Natural killer cell treated with Interleukin-12 subunit alpha and Interleukin-12 subunit beta and Interleukin-15 and Interleukin-18, amount 100 ng/mL, for 72 hours (primary cell): Measurements from ENCODE around the gene YBX2. TPM values are rescaled to one million over a fixed set of nuclear protein-coding genes. Genes with fewer than 3 reads are reported as not detected.

Source experiments
- ATAC-seq, 2 donors: fragments of 150-1000 bp; cut with Tn5 transposase in 1 of 2; sonication (Bioruptor Pico), chemical (Tn5 transposase) in 1 of 2; 2 replicates each; pipeline ENCODE4 v1.10.0; 2021
- DNase-seq: peaks from one replicate; pipeline ENCODE4 v3.0.0; 2022; ENCODE audit warnings: low spot score
- H3K27ac Mint-ChIP-seq, 2 donors: 1 replicate in 1 of 2; 2 replicates in 1 of 2; pipeline ENCODE4 v1.8.0; 2022; ENCODE audit warnings: mixed read lengths in 2 of 2, mild to moderate bottlenecking in 1 of 2, moderate library complexity in 1 of 2
- H3K27me3 Mint-ChIP-seq, 2 donors: 1 replicate in 1 of 2; 2 replicates in 1 of 2; pipeline ENCODE4 v1.8.0; 2022; ENCODE audit warnings: mixed read lengths in 2 of 2
- H3K36me3 Mint-ChIP-seq: one replicate; pipeline ENCODE4 v1.8.0; 2022; ENCODE audit warnings: mixed read lengths
- H3K4me1 Mint-ChIP-seq, 2 donors: 1 replicate in 1 of 2; 2 replicates in 1 of 2; pipeline ENCODE4 v1.8.0; 2022; ENCODE audit warnings: low read depth in 2 of 2, mixed read lengths in 2 of 2, mild to moderate bottlenecking in 1 of 2
- H3K4me3 Mint-ChIP-seq: one replicate; pipeline ENCODE4 v1.8.0; 2022; ENCODE audit warnings: mixed read lengths
- H3K9me3 Mint-ChIP-seq: 2 replicates; pipeline ENCODE4 v1.8.0; 2022; ENCODE audit warnings: mixed read lengths
- total RNA-seq, 2 donors: library from RNA; stranded (reverse); gene quantifications; one replicate each; pipeline ENCODE4 v1.2.3, GENCODE V29; 2022

Gene YBX2
- total RNA-seq, 2 donors from 2014 or later: not detected

DNA sequence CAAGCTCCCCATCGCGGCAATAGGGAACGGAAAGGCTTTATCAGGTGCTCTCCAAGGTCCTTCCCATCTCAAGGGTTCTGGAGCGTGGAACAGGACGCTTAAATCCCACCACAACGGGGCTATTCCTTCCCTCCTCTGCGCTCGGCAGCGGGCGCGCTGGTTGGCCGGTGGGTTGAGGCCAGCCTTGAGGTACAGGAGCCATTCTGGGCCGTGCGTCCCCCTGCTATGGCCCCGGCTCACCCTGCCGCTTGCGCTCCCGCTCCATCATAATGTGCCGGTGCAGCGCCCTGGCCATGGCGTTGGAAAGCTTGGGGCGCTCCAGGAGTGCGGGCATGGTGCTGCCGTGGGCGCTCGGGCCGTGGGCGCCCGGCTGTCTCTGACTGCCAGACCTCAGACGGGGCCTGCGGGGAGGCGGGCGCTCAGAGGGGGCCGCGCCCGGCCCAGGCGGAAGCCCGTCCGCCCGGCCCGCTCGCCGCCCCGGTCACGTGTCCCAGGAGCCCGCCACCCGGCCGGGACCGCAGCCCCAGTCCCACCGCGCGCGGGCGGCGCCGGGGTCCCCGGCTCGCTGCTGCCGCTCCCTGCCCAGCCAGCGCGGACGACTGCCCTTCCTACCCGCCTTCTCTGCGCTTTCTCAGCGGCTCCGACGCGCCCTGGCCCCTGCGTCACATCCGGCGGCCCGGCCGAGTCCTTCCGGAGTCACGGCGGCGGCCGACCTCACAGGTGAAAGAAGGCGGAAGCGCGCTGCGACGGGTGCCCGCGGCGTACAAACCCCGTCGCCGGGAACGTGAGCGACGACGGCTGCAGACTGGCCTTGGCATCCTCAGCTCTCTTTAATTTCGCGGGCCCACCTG lies 20.5 kb upstream of the YBX2 start, which contains the start of gene GPS2:
GPS2 (minus strand) TSS at position 642 of the 851 bp plus-strand sequence; CDS start at position 334, 308 bp downstream.
- DNase-seq (peak; percentile 95), ATAC-seq (peak; percentile 90 to 94)
- Mint-ChIP-seq H3K36me3 (peaks cover 25% of the 10 kb centered on the region), H3K4me3 (peak within 1 kb of the TSS; percentile 94), H3K4me1 (peaks cover 48 to 55% of the 10 kb centered on the region in 2 donors), H3K27ac (peak within 1 kb of the TSS; percentile 85 to 97), H3K9me3 (no peaks in the 10 kb centered on the region), H3K27me3 (no peaks in the 10 kb centered on the region)

DNA sequence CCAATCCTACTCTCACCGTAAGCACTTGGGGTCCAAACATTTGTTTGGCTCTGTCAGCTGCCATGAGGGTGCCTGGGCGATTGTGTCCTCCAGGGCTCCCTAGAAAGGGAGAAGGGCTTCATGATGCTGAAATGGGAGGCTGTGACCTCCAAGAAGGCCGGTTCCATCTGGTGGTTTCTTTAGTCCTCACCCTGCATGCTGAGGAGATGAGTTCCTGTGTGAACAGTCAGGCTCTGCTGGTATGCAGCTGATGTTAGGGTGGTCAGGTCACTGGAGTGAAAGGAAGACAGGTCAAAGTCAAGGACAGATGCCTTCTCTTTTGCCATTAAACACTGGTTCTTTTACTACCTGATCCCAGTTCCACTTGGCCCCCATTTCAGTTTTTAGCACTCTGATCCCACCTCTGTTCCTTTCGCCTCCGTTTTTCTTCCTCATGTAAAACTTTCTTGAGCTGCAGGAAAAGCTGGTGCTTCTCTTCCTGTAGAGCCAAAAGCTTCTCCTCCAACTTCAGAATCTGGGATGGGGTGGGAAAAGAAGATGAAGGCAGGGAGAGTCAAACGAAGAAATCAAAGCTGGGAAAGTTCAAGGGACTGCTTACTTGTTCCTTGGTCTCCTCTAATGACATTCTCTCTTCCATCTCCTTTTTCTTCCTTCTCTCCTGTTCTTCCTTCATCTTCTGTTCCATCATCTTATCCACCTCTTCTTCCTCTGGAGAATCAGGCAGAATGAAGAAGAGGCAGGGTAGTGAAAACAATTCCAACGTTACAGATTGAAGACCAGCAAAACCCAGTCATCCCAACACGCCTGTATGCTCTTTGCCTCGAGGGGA lies 19.7 kb upstream of the YBX2 start:
- ATAC-seq (no peak), DNase-seq (no peak)
- Mint-ChIP-seq H3K4me1 (peaks cover 57 to 63% of the 10 kb centered on the region in 2 donors), H3K4me3 (peak overlapping the region; percentile 94), H3K36me3 (peaks cover 33% of the 10 kb centered on the region), H3K27me3 (no peaks in the 10 kb centered on the region), H3K9me3 (no peaks in the 10 kb centered on the region), H3K27ac (peak overlapping the region; percentile 85 to 97)

DNA sequence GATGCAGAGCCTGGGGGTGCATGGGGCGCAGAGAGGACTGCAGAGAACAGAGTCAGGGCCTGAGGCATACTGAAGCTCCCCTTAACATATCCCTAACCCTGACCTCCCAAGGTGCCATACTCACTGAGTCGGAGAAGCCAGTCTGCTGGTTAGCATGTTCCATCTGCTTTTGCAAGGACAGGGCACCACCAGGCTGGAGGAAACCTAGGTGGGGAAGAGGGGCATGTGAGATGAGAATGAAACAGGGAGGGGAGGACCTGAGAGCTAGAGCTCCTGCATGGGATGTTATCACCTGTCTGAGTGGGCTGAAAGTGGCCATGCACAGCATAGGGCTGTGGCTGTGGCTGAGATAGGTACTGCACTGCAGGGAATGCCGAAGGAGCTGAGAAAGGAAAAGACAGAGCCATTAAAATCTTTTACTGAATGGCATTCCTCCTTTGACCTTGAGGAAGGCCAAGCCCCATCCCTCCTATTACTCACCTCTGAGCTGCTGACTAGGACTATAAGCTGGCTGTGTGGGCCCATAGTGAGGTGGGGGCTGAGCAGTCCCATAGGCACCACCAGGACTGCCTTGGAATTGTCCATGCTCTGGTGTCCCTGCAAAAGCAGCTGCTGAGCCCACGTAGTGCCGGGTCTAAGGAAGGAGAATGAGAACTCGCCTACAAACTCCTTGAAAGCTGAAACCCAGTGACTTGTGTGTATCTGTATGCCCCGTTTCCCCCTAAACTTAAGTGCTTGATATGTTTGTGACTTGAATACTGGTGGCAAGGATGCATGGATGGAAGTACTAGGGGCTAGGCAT lies 18.9 kb upstream of the YBX2 start:
- Mint-ChIP-seq H3K36me3 (peaks cover 38% of the 10 kb centered on the region), H3K9me3 (no peaks in the 10 kb centered on the region), H3K4me1 (peaks cover 58 to 69% of the 10 kb centered on the region in 2 donors), H3K4me3 (peak overlapping the region; percentile 94), H3K27me3 (no peaks in the 10 kb centered on the region), H3K27ac (peak overlapping the region; percentile 85 to 97)
- ATAC-seq (no peak), DNase-seq (no peak)

DNA sequence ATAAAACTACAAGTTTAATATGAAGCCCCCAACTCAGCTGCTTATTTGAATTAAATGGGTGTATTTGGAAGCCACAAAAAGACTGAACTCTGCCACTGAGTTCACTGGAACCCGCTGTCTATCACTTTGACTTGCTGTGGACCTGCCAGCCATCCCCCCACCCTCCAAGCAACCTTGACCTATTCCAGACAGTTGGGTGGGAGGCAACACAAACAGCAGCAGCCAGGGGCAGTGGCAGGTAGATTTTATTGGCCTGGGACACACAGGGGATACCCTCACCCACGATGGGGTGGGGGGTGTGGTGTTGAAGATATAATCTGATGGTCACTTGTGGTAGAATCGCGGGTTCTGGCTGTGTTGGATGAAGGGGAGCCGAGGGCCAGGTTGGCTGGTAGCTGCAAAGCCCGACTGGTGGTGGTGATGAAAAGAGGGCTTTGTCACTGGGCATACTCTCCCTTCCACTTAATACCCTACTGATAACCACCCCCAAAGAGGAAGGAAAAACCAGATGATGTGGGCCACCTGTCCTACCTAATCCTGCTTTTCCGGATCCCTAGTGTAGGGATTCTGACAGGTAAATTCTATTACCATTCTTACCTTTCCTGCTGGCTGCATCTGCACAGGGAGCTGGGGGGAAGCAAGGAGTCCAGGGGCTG lies 18.1 kb upstream of the YBX2 start:
- DNase-seq (no peak), ATAC-seq (no peak)
- Mint-ChIP-seq H3K4me1 (peaks cover 58 to 69% of the 10 kb centered on the region in 2 donors), H3K36me3 (peaks cover 38% of the 10 kb centered on the region), H3K27ac (peak overlapping the region; percentile 85 to 97), H3K27me3 (no peaks in the 10 kb centered on the region), H3K4me3 (peak overlapping the region; percentile 94), H3K9me3 (no peaks in the 10 kb centered on the region)

DNA sequence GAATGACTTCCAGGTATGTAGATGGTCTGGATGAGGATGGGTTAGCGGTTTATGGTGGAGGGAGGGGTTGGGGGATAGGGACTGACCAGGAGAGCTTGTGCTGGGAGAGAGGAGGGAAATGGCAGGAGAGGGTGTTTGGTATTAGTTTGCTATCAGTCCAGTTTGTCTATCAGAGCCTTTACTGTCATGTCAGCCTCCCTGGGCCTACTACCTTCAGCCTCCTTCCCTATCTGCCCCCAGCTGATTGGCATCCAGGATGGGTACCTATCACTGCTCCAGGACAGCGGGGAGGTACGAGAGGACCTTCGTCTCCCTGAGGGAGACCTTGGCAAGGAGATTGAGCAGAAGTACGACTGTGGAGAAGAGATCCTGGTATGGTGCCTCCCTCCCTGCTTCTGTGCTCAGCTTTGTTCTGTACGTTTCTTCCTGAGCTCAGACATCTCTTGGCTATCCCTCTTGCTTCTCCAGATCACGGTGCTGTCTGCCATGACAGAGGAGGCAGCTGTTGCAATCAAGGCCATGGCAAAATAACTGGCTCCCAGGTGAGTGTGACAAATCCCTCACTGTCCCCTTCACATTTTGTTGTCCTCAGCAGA lies 16.8 kb upstream of the YBX2 start:
- Mint-ChIP-seq H3K9me3 (no peaks in the 10 kb centered on the region), H3K27me3 (no peaks in the 10 kb centered on the region), H3K4me3 (peak overlapping the region; percentile 87), H3K27ac (peak overlapping the region; percentile 97), H3K4me1 (peaks cover 64 to 74% of the 10 kb centered on the region in 2 donors), H3K36me3 (peaks cover 38% of the 10 kb centered on the region)
- DNase-seq (no peak), ATAC-seq (no peak)

DNA sequence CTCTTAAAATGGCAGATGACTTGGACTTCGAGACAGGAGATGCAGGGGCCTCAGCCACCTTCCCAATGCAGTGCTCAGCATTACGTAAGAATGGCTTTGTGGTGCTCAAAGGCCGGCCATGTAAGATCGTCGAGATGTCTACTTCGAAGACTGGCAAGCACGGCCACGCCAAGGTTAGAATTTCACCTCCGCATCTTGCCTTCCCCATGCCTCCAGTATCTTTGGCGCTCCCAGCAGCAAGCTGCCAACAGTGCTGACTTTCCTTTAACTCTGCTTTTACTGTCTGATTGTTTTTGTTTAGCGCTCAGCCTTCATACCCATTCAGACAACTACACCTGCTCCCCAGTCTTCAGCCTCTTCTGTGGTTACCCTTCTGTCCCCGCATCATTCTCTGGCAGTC lies 15.2 kb upstream of the YBX2 start:
- H3K9me3 Mint-ChIP-seq: no peaks in the 10 kb centered on the region
- H3K27ac Mint-ChIP-seq: peak overlapping the region; percentile 97
- H3K36me3 Mint-ChIP-seq: peaks cover 38% of the 10 kb centered on the region
- ATAC-seq (no peak), DNase-seq (no peak)
- peak overlapping the region; percentile 87 for H3K4me3 Mint-ChIP-seq
- H3K27me3 Mint-ChIP-seq: no peaks in the 10 kb centered on the region
- H3K4me1 Mint-ChIP-seq: peaks cover 64 to 68% of the 10 kb centered on the region in 2 donors

DNA sequence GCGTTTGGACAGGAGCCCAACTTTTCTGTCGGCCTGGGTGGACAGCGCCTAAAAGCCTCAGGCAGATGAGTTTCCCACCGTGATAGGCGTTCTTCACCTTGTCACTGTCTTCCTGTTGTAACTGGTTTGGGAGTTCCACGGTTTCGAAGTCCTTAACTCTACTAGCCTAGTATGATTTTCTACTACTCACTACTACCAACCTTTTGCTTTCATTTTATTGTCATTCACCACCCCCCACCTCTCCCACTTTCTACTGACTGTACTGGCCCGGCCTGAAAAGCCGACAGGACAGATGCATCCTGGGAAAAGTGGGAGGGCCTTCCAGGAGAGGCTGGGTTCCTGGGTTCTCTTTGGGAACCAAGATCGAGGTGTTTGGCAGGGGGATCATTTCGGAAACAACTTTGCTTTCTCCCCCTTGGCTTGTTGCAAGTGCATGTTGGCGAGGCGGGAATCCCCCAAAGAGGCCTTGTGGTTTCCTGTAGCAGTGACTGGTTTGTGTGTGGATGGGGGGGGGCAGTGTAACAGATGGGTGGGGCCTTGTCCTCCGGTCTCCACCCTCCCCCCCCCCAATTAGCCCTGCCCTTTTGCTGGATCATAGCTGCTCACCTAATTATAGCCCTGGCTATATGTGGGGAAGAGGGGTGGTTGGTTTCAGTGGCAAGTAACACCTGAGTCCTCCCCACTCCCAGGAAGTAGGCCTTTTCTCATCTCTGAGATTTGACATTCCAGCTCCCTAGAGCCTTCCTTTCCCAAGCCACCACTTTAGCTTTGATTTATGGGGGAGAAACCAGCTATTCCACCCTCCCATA lies 14.4 kb upstream of the YBX2 start:
- peak; percentile 36 to 70 for ATAC-seq
- peak overlapping the region; percentile 87 for H3K4me3 Mint-ChIP-seq
- no peaks in the 10 kb centered on the region for H3K9me3 Mint-ChIP-seq
- H3K27me3 Mint-ChIP-seq: no peaks in the 10 kb centered on the region
- H3K36me3 Mint-ChIP-seq: peaks cover 31% of the 10 kb centered on the region
- H3K4me1 Mint-ChIP-seq: peaks cover 56 to 60% of the 10 kb centered on the region in 2 donors
- peak overlapping the region; percentile 97 for H3K27ac Mint-ChIP-seq
- peak; percentile 93 for DNase-seq

DNA sequence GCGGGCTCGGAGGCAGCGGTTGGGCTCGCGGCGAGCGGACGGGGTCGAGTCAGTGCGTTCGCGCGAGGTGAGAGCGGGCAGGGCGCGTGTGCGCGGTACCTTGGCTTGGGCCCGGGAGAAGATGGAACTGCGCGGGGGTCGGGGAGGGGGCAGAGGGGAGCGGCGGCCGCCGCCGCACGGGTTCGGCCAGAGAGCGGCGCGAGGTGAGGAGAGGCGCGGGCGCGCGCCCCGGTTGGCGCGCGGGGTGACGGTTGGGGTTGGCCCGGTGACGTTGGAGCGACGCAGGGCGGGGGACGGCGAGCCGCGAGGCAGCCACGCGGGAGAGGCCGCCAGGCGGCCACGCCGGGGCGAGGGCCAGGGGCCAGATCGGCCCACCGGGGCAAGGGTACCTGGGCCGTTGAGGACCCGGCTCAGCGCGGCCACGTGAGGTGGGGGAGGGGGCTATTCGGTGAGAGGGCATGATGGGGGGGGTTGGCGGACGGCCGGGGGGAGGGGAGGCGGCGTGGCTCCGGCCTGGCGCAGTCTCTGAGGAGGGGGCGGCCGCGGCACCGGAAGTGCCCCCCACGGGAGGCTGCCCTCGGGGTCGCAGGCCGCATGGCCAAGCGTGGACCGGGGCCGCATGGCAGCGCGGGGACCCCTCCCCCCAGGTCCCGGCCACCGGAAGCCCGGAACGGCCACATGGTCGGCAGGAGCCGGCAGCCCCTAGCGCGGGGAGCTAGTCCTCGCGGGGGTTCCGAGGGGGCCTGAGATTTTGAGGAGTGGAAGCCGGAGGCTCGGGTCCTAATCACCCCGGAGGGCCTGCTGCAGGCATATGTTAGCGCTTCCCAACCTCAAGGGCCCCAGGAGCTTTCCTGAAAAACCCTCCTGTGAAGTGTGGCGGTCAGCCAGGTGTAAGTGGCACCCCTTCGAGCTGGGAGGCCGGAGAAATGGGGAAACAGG lies 13.5 kb upstream of the YBX2 start:
- H3K4me3 Mint-ChIP-seq: peak overlapping the region; percentile 87
- H3K27ac Mint-ChIP-seq: peak overlapping the region; percentile 97
- peaks cover 31% of the 10 kb centered on the region for H3K36me3 Mint-ChIP-seq
- H3K4me1 Mint-ChIP-seq: peaks cover 49 to 51% of the 10 kb centered on the region in 2 donors
- H3K9me3 Mint-ChIP-seq: no peaks in the 10 kb centered on the region
- DNase-seq: peak; percentile 72
- peak; percentile 1 to 18 for ATAC-seq
- no peaks in the 10 kb centered on the region for H3K27me3 Mint-ChIP-seq

DNA sequence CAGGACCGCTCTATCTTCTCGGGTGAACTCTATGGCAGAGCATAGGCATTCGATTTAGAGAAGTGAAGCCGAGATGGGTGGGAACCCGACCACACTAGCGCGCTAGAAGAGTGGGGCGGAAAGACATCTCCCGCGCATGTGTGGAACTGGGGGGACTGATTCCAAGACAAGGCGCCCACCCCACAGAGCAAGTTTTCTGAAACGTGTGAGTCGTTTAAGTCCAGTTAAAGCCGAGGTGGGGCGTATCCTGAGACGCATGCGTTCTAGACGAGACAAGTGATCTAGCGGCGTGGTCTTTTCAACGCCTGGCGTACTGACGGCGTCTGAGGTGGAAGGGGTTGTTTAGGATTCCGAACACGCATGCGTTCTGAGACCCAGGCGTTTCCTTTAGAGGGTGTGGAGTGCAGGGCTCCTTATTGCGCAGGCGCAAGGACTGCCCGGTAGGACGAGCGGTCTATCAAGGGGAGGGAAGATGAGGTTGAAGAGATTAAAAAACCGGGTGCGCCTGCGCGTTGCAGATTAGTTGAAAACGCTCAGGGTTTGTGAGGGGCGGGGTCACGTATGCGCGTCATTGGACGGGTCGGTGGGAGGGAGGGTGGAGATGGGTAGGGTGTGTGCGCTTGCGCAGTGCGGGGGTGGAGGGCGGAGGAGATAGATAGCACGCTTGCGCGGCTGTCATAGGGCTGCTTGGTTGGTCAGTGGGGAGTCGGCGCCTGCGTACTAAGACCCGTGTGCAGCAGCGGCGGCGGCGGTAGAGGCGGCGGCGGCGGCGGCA lies 12.7 kb upstream of the YBX2 start, which contains the start of gene EIF5A:
EIF5A (plus strand) TSS at position 718 of the 775 bp plus-strand sequence. CDS start 2,008 bp downstream, outside the sequence.
- peak within 1 kb of the TSS; percentile 87 for H3K4me3 Mint-ChIP-seq
- H3K27ac Mint-ChIP-seq: peak within 1 kb of the TSS; percentile 97
- peaks cover 42 to 43% of the 10 kb centered on the region in 2 donors for H3K4me1 Mint-ChIP-seq
- no peaks in the 10 kb centered on the region for H3K9me3 Mint-ChIP-seq
- ATAC-seq: peak; percentile 89 to 91
- peak; percentile 100 for DNase-seq
- no peaks in the 10 kb centered on the region for H3K27me3 Mint-ChIP-seq
- H3K36me3 Mint-ChIP-seq: peaks cover 31% of the 10 kb centered on the region

DNA sequence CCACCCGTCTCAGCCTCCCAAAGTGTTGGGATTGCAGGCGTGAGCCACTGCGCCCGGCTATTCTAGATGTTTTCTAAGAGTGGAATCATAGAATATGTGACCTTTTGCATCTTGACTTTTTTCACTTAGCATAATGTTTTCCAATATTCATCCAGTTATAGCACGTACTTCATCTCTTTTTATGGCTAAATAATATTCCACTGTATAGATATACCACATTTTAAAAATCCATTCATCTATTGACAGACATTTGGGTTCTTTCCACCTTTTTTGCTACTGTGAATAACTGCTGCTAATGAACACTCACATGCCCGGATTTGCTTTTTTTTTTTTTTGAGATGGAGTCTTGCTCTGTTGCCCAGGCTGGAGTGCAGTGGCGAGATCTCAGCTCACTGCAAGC lies 9.7 kb upstream of the YBX2 start:
- H3K4me3 Mint-ChIP-seq: no peak overlapping the region
- peaks cover 15 to 16% of the 10 kb centered on the region in 2 donors for H3K4me1 Mint-ChIP-seq
- ATAC-seq (no peak), DNase-seq (no peak)
- no peak overlapping the region for H3K27ac Mint-ChIP-seq
- peaks cover 0 to 5% of the 10 kb centered on the region in 2 donors for H3K27me3 Mint-ChIP-seq
- H3K9me3 Mint-ChIP-seq: no peaks in the 10 kb centered on the region
- peaks cover 5% of the 10 kb centered on the region for H3K36me3 Mint-ChIP-seq
